ENCODE data around the gene TIMM22.

Gene TIMM22

DNA sequence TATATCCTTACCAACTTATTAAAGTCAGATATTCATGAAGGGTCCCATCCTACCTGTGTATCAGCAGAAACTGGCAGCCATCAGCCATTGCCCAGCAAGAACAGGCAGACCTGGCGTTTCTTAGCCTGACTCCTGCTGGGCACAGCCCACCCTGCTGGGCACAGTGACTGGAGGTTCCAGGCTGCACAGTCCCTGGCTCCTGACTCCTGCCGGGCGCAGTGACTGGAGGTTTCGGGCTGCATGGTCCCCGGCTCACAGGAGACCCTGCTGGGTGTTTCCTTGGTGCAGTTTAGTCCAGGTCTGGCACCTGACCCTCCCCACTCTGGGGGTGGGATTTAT lies 6.7 kb downstream of the TIMM22 start:
- no peak for DNase-seq

DNA sequence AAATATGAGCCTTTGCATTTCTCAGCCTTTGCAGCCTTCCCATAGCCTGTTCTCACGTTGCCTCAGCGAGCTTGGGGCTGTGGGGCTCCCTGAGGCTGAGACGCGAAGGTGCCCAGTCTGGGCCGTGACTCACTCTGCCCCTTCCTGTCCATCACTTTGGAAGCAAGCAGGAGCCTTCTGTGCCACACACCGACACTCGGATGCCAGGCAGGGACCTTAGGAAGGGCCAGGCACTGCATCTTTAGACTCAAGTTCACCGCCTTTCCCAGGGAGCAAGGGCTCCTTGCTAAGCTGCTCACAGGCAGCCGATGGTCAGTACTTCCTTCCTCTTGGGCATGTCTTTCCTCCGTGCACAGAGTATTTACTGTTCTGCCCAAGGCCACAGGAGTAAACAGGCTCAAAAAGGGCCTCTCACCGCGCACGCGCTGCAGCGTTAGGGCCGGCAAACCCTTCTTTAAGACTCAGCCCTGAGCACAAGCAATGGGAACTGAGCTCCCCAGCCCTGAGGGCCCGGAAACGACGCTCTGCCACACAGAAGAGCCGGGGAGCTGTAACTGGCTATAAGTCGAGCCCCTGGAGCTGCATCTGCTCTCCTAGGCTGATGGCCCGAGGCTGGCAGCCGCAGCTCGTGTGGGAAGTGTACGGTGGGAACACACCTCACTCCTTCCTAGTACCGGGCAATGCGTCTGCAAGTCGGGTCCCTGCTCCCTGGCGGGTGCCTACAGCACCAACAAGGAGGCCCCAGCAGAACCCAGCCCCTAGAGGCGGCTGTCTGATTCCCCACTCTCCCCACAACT lies 7.2 kb downstream of the TIMM22 start:
- DNase-seq, result no peak

DNA sequence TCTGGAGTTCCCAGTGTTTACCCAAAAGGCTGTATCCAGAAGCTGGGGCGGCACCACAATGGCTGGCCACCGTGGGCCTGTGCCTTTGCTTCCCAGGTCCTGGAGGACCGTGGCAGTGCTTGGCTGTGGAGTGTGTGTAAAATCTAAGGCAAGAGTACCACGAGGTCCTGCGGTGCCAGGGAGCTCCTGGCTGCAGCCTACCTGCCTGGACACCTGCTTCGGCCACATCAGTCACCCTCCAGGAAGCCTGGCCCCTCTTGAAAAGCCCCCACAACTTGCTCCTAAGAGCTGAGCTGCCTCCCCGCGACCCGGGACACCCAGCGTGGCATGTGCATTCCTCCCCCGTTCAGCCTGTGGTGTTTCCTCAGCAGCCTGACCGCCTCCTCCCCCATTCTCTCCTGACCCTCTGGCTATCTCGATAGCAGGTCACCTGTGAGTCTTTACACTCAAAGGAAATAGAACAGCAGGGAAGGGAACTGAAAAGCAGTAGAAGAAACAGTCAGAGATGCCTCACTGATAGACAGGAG lies 7.9 kb downstream of the TIMM22 start:
- DNase-seq, result no peak

DNA sequence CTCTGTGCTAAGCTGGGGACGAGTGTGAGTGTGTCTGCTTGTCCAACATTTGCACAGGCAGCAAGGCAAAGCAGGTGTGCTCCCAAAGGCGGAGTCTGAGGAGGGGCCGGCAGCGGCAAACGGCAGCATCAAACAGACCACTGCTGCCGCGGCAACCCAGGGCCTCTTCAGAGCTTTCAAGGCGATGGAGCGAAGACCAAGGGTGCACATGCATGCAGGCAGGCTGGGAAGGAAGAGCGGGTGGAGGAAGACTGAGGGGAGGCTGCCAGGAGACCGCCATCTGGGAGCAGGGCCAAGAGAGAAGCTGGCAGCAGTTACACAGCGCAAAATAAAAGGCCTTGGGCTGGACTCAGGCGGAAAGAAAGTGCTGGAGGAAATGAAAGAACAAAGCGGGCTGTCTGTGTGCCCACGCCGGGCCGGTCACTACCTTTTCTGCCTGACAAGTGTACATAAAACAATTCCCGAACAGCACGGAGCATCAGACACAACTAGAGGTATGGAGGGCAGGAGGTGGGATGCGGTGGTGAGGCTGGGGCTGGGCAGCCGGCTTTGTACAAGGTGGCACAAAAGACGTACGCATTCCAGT lies 8.5 kb downstream of the TIMM22 start:
- DNase-seq, result no peak

DNA sequence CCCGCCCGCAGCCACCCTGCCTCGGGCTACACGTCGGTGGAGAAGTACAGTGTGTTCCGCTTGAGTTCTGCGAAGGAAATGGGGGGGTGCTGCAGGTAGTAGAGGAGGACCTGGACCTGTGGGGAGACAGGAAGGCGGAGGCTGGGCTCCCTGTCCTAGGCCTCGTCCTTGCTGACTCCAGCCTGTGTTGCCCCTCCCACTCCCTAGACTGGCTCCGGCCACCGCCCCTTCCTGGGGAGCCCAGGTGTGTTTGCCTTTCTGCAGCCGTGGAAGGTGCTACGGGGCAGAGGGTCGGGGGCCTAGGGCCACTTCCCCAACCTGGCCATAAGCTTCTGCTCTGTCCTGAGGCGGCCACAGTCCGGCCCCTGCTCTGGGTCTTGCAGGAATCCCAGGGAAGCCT lies 9.1 kb downstream of the TIMM22 start:
- no peak for DNase-seq

DNA sequence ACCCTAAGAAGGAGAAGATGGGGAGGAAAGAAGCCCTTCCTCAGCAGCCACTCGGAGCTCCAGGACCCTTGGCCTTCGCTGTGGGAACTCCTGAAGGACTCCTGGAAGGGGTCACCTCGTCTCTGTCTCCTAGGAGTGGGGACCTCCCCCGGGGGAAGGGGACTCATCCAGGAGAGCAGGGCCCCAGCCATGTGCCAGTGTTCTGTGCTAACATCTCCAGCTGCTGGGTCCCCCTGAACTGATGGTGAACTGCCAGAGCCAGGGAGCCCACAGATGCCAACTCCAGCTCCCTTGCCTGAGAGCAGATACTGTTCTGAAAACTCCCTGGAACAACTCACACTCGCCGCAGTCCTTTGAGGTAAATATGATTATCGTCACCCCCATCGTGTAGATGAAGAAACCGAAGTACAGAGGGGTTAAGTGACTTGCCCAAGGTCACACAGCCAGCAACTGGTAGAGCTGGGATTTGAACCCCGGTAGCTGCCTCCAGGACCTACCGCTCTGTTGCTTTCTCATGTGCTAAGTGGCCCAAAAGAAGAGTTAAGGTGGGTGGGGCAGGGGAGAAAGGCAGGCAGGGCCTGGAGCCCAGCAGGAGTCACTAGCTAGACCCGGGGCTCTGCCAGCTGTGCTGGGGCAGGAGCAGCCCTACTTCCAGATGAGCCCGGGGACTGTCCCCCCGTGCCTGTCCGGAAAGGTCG lies 10.5 kb downstream of the TIMM22 start:
- no peak for DNase-seq

DNA sequence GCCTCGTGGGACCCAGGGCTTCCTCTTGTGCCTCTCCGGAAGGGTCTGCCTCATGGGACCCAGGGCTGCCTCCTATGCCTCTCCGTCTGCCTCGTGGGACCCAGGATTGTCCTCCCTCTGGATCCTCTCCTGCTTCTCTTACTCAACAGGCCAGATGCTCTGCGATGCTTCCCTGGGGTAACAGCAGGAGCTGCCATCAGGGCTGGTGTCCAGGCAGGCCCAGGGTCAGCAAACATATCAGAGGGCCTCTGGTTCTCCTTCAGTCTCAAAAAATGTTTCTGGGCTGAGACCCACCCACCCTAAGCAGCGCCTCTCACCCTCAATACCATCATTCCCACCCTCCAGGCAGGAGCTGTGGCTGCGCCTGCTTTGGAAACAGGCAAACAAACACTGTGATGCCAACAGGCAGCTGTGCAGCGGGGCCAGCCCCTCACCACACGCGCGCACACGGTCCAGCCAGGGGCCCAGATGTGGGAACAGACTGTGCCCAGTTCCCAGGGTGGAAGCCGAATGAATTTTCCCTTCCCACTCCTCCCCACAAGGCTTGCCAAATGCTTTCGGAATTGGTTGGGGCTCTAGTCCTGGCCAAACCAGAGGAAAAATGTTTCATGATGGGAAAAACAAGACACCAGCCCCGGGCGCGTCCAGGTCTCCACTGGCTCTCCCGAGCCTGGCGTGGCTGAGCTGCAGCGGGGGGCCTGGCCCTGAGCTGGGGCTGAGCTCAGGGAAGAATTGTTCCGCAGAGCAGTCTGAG lies 11.3 kb downstream of the TIMM22 start:
- no peak for DNase-seq

DNA sequence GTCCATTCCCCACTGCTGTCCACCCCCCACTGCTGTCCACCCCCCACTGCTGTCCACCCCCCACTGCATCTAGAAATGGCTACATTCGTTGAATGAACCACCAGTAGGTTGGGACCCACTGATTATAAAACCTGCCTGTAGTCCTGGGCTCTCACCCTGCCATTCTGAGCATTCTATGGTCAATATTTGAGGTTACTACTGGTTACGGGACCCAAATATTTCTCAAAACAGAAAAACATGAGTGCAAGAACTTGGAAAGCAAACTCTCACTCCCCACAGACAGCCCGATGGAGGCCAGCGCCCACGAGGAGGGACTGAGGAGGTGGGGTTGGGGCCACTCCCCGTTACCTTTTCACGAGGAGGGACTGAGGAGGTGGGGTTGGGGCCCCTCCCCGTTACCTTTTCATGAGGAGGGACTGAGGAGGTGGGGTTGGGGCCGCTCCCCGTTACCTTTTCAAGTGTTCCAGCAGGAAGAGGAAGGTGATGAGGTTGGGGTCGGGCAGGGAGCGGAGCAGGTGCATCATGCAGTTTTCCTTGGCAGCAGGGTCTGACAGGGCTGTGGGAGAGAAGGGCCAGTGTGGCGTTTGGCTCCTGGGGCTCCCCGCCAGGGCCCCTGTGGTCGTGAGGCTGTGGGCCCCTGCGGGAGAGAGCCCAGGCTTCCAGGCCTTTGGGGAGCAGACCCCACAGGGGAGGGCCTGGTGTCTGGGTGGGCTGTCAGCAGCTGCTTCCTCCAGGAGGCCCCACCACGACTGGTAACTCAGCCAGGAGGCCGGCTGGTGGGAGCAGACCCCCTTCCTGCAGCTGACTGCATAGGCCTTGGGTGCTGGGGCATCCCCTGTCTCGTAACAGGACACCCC lies 12.5 kb downstream of the TIMM22 start:
- DNase-seq, result no peak

DNA sequence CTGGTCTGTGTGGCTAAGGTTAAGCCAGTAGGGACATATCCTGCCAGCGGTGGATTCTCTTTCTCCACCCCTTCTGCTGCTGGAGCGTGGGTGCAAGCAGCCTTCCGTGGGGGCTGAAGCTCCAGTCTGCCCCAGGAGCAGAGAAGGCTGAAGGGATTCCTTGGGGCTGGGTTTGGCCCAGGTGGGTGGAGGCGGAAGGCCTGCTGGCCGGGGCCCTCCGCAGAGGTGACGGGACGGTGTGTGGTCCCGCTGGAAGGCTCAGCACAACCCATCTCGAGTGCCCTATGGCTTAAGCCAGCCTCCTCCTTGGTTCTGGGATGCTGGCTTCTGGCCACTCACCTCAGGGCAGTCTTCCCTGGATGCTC lies 13.1 kb downstream of the TIMM22 start:
- DNase-seq, result no peak

DNA sequence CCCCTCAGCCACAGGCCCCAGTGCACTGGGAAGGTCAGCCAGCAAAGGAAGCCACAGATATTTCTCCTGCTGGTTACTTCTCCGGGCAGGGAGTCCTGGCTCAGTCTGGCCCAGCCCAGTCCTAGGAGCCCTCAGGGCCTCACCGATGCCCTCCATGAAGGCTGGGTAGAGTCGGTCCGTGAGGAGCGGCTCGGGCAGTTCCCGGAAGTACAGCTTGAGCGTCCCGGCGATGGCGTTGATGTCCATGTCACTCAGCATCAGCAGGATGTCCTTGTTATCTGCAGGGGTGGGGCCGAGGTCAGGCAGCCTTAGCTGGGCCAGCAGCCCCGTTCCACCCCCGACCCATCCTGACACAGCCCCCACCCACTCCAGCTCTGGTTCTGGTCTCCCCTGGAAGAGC lies 13.7 kb downstream of the TIMM22 start:
- no peak for DNase-seq

DNA sequence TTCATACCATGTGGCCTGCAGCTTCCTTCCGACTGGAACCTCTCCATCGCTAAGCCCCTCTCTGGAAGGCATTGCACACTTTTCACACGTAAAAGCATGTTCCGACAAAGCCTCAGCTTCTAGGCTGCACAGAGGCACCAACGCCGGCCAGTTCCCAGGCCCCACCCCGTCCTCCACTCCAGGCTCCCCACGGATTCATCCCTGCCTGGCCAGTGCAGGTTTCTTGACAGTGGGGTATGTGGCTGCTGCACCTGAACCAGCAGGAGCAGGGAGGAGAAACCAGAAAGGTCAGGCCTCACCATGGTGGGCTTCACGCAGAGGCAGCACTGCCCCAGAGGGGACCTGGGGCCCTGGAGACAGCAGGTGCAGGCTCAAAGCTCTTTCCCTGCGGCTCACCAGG lies 14.2 kb downstream of the TIMM22 start:
- DNase-seq, result no peak

DNA sequence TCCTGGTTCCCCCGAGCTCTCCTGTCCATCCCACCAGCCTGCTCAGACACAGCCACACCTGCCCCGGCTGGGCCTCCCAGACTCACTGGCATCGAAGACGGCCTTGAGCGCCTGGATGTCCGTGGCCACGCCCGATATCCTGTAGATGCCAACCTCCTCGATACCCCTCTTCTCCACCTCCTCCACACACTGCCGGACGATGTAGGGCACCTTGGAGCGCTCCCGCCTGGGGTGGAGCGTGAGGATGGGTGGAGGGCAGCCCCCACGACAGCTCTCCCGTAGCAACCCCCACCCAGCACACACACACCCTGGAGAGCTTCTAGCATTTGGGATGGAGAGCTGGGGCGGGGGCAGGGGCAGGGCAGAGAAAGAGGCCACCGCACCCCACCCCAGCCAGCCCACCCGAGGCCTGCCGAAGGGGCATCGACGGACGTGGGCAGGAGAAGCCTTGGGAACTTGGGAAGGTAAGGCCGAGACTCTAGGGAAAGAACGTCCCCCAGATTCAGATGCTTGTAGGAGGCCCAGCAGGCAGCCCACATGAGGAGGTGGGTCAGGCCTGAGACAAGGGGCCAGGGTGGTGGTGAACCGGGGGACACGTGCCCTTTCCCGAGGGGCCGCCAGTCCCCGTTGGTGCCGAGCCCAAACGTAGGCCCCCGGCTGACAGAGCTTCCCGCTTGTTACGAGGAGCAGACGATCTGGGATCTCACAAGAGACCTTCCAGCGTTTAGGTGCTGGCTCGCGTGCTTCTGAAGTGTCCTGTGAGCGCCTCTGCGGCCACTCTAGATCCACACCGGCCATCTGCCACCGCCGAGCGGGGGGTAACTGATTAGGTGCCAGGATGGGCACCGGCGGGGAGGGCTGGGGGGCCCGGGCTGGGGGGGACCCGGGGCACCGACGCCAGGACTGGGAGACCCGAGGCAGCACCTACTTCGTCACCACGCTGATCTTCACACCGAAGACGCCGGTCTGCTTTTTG lies 15.1 kb downstream of the TIMM22 start:
- DNase-seq, result no peak

DNA sequence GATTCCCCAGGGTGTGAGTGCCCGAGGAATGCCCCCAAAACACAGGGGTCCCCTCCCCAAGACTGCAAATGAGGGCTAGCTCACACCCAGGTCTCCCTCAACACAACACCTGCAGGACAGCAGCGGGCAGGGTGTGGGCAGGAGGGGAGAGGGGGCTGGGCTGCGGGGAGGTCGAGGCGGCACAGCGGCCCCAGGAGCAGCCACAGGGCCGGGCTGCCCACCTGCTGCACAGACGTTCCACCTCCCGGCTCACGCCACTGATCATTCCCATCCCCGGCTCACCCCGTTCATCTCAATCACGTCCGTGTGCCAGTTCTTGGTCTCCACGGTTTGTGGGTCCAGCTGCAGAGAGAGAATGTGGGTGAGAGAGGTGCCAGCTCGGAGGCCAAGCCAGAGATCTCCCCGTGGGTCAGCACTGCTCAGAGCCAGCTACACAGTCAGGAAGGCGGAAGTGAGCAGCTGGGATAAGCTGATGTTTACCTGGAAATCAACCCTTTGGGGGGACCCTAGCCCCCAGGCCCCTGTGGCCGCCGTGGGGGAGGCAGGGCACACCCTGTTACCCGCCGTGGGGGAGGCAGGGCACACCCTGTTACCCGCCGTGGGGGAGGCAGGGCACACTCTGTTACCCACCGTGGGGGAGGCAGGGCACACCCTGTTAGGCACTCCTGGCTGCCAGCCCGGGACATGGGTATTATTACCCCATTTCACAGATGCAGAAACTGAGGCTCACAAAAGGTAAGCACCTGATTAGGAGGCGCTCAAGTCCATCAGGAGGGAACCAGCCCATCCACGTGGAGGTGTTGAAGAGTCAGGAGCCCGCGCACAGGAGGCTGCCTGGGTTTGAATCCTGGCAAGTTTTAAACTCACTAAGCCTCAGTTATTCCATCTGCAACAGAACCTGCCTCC lies 16.1 kb downstream of the TIMM22 start:
- DNase-seq, result no peak

DNA sequence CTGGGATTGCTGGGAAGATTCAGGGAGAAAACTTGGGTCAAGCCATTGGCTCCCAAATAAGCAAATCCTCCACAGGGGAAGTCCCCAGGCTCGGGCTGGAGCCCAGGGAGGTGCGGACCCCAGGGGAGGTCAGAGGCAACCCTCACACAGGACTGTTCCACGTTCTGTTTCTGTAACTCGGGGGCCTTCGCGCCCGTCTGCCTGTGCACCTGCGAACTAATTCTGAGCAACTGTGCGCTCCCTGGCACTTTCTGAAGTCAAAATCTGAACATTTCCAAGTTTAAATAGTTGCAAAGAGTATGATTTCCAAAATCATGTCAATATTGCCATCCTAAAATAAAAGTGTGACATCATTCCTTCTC lies 16.8 kb downstream of the TIMM22 start:
- DNase-seq, result no peak

DNA sequence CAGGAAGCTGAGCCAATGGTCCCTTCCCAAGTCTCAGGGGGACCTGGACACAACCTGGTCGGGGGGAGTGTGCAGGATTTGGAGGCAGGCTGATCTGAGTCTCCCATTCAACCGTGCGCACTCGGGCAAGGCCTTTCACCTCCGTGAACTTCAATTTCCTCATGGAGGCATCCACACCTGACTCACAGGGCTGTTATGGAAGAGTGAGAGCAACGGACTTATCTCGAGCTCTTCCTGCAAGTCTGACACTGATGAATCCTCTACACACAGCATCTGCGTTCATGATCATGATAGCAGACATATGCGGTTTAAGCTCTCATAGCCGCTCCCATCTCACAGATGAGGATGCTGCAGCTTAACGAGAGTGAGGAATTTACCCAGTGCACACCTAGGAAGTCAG lies 21.6 kb downstream of the TIMM22 start:
- DNase-seq, result no peak

DNA sequence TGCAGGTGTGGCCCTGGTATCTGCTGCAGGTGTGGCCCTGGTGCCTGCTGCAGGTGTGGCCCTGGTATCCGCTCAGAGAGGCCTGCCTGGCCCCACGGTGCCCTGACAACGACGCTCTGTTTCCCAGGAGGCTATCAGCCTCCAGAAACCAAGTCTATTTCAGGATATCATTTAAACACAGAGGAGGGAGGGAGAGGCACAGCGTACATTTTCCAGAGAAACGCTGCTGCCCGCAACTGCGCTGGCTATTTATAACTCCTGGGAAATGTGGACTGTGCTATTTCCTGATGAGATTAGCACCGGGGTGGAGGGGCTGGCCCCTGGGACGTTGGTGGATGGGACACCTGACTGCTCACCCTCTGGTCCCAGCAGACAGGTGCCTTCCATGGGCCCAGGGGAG lies 22.5 kb downstream of the TIMM22 start:
- DNase-seq, result no peak

DNA sequence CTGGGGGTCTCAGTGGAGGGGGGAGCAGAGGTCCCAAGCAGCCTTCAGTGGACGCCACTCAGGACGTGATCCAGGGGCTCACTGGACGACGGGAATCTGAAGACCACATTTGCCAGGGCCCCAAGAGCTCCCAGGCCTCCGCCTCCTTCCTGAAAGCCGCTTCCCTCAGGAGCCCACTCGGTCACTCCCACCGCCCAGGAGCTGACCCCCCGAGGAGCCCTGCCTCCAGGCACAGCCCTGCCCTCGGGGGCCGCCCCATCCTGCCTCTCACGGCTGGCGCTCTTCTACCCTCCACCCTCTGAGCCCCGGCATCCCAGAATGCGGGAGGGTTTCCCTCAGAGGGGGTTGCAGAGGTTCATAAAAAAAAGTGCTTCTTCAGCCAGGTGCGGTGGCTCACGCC lies 24.2 kb downstream of the TIMM22 start:
- DNase-seq, result no peak

DNA sequence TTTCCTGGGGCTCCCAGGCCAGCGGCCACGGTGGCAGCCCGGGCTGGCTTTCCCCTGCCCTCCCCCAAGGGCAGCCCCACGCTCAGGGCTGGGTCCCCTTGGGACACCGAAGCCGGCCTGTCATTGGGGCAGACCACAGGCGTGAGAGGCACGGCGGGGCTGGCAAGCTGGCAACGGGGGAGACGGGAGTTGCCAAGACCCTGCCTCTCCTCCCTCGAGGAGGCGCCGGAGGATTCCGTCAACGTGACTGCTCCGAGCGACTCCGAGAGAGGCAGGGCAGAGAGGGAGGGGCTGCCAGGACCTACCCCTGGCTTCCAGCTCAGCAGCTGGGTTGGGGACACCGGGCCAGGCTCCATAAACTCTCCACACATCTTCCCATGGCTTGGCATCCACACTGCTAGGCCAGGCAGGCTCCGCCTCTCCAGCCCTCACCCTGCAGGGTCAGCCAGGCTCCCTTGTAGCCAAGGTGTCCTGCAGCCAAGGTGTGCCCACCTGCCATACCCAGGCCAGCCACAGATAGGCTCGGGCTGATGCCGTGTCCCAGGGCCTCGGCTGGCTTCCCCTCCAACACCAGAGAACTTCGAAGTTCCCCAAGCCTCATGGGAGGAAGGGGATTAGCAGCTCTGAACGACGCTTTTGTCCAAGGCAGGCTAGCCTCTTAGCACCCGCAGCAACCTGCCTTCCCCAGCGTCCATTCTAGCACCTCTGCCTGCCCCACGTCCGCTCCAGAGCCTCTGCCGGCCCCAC lies 25.5 kb downstream of the TIMM22 start:
- no peak for DNase-seq

DNA sequence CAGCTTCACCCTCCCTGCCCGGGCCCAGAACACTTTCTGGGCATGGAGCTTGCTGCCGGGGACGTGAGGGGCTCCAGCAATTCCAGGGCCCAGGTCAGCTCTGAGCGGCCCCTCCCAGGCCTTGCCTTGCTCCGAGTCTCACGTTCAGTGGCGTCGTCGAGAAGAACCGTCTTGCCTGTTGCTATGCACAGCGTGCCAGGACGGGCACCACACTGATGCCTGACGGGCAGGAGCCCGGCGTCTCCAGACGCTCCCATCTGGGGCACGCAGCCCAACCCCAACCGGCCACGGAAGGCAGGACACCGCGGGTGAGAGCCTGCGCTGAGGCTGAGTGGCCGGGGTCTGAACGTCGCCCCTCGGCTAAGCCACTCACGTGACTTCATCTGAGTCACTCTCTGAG lies 27.1 kb downstream of the TIMM22 start:
- DNase-seq, result no peak
